GM18907 (cell line): ENCODE data around the gene SIRT7.
A peak's percentile ranks its signal among the peaks of the same experiment; 100 is the strongest.

Source experiments
- ATAC-seq: cut with Tn5 transposase; IDR thresholded peaks from one replicate; pipeline ENCODE4 v1.9.1; 2021; ENCODE audit warnings: mild to moderate bottlenecking, moderate library complexity; ENCODE audit not compliant: unreplicated experiment

Gene SIRT7

DNA sequence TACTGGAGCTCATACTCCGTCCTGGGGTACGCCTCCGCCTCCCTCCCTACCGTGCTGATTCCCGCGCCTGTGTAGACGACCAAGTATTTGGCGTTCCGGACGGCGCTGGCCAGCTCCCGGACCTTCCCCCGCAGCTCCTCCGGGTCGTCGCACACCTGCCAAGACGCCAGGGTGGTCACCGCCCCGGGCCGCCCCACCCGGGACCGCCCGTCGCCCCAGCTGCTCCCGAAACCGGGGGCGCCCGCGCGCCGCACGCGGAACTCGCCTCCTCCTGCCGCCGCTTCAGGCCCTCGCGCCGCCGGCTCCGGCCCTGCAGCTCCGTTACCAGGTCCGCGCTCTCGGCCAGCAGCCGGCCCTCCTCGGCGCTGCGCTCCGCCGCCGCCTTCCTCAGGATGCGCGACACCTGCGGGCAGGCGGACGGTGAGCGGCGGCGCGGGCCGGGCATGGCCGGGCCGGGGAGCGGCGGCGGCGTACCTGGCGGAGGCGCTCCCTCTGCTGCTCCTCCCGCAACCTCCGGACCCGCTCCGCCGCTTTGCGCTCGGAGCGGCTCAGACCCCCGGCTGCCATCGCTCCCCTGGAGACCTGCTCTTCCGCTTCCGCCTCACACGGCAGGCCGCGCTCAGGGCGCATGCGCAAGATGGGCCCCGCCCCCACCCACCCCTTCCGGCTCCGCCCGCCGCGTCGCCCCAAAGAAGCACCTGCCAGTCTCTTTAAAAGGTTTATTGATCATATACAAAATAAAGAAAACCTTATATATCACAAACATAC is at the start of gene SIRT7:
SIRT7 (minus strand) TSS at position 612 of the 768 bp plus-strand sequence; CDS start at position 567, 45 bp downstream.
- ATAC-seq = peak; percentile 49

- no peak for ATAC-seq
Observed at GRCh38 chr17:81967244-81967532, 49.2 kb upstream of the SIRT7 start.

DNA sequence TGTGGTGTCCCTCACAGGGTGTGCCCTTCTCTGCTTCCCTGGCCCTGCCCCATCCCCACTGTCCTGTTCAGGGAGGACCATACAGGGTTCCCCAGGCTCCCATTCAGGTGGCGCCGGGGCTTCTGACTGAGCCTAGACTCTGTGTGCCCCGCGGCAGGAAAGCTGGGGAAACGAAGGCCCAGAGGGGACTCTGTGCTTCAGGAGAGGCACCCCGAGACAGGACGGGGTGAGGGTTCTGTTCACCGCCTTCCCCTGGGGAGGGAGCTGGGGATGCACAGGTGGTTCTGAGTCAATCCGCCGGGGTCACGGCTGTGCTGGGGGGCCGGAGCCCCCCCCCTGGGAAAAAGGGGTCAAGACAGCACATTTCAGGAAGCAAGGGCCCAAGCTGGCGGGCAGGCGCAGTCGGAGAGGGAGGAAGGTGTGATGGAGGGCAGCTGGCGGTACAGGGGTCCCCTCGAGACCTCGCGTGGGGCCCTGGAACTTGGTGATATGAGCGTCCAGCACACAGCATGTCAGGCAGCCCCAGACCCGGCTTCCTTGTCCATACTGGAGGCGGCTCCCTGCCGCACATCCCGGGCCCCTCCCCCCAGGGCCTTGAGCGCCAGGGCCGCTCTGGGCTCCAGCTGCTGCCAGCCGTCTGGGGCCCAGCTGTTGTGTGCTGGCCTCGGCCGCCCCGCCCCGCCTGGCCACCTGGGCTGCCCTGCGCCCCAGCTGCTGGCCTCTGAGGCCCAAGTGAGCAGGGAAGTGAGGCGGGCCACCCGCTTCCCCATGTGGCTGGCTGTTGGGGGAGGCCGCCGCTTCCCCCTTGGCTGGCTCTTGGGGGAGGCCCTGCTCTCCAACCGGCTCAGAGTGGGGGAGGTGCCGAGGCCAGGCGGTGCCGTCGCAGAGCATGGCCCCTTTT is 48.6 kb upstream of the SIRT7 start:
- ATAC-seq = no peak

- no peak for ATAC-seq
Observed at GRCh38 chr17:81964081-81964849, 46.3 kb upstream of the SIRT7 start.

GRCh38 chr17:81962499-81963441 is 44.8 kb upstream of the SIRT7 start:
- ATAC-seq = no peak

GRCh38 chr17:81961521-81962498 is 43.8 kb upstream of the SIRT7 start:
- ATAC-seq = no peak

DNA sequence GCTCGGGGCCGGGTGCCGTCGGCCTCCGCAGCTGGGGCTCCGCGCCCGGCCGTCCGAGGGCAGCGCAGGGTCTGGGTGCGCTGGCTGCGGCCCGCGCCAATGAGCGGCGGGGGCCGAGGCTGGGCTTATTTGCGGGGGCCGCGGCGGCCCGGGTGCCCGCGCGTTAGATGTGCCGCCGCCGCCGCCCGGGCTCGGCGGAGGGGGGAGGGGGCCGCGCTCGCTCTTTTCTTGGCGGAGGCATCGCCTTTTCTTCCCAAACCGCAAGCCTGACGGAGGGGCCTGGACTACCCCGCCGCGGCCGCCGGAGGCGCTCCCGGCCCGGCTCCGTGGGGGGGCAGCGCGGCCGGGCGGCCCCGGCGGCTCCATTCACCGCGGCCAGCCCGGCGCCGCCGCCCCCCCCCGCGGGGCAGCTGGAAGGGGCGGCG is 43.1 kb upstream of the SIRT7 start, which contains the start of gene NOTUM:
NOTUM (minus strand) TSS at position 101 of the 425 bp plus-strand sequence. CDS start 278 bp downstream, outside the sequence.
- no peak for ATAC-seq

DNA sequence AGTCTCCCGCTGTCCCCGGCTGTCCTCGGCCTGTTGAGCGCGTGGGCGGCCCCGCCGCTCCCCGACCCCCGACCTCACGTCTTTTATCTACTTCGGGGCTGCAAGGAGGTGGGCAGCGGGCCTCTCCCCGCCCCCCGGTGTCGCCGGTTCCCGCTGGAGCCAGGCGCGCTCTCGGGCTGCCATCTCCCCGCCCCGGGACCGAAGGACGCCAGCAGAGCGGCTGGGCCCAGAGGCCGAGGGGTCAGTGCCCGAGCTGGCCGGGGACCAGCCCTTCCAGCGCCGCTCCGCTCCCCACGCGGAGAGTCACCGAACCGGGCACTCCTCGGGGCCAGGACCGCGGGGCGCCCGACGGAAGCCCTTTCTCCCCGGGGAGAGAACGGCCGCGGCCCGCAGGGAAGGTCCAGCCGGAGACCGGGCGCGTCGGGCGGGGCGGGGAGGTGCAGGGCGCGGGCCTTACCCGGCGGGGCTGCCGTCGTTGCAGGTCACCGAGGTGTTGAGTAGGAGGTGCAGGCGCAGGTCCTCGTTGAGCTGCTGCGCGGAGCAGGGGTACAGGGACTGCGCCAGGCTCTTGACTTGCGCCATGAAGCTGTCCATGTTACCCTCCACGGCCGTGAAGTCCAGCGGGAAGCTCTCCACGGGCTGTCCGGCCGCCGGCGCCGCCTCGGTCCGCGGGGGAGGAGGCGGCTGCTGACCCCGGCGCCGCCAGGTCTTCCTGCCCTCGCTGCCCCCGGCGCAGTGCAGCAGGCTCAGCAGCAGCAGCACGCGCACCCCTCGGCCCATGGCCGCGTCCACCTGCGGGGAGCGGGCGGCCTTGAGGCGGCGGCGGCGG is 42.4 kb upstream of the SIRT7 start:
- ATAC-seq = no peak

GRCh38 chr17:81959362-81960129 is 41.6 kb upstream of the SIRT7 start:
- peak; percentile 48 for ATAC-seq

GRCh38 chr17:81958633-81959342 is 40.8 kb upstream of the SIRT7 start:
- no peak for ATAC-seq

- ATAC-seq = no peak
Observed at GRCh38 chr17:81957691-81958432, 39.9 kb upstream of the SIRT7 start.

GRCh38 chr17:81956607-81957589 is 38.9 kb upstream of the SIRT7 start:
- ATAC-seq = no peak

DNA sequence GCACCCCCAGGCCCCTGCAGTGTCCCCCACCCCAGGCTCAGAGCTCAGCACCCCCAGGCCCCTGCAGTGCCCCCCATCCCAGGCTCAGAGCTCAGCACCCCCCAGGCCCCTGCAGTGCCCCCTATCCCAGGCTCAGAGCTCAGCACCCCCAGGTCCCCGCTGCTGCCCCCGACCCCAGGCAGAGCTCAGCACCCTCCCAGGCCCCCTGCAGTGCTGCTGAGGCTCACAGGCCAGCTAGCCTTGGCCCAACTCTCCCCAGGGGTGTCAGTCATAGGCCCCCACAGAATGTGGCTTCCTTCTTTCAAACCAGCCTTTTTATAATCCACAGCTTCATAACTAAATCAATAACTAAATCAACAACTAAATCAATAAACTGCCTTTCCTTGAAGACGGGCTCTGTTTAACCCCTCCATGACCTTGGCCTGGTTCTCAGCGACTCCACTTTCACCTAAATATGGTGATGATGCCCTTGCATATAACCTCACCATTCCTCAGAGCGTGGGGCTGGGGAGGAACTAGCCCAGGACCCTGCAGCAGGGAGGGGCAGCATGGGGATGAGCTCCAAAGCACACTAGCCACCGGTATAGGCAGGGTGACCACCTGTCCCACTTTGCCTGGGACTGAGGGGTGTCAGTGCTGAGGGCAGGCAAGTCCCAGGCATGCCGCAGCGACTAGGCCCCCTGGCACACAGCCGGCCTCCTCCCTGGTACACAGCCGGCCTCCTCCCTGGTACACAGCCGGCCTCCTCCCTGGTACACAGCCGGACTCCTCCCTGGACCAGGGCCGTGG is 38.0 kb upstream of the SIRT7 start:
- ATAC-seq = no peak
